H9 (cell line): ENCODE data around the gene UCHL1. TPM values are rescaled to one million over a fixed set of nuclear protein-coding genes. Genes with fewer than 3 reads are reported as not detected.
A peak's percentile ranks its signal among the peaks of the same experiment; 100 is the strongest.

Source experiments
- DNase-seq: peaks from one replicate; pipeline ENCODE4 v3.0.0-alpha.2; 2017
- H2AFZ ChIP-seq: one replicate; pipeline ENCODE4 v1.6.1; 2013; ENCODE audit warnings: mild to moderate bottlenecking, low read length, control low read depth, moderate library complexity
- H2AK5ac ChIP-seq: 2 replicates; pipeline ENCODE4 v1.6.1; 2013; ENCODE audit warnings: low read length, control low read depth, mixed read lengths; ENCODE audit not compliant: insufficient read length
- H2BK120ac ChIP-seq: one replicate; pipeline ENCODE4 v1.6.1; 2013; ENCODE audit warnings: low read depth, mild to moderate bottlenecking, low read length, control low read depth, inconsistent platforms; ENCODE audit not compliant: poor library complexity, severe bottlenecking
- H2BK12ac ChIP-seq: 2 replicates; pipeline ENCODE4 v1.6.1; 2013; ENCODE audit warnings: low read length, control low read depth, mixed read lengths, low read depth; ENCODE audit not compliant: insufficient read length
- H2BK15ac ChIP-seq: 2 replicates; pipeline ENCODE4 v1.6.1; 2013; ENCODE audit warnings: low read depth, low read length, control low read depth
- H2BK20ac ChIP-seq: one replicate; pipeline ENCODE4 v1.6.1; 2013; ENCODE audit warnings: low read depth, mild to moderate bottlenecking, low read length, control low read depth, inconsistent platforms; ENCODE audit not compliant: poor library complexity, severe bottlenecking
- H2BK5ac ChIP-seq: 2 replicates; pipeline ENCODE4 v1.6.1; 2013; ENCODE audit warnings: low read length, control low read depth, mixed read lengths; ENCODE audit not compliant: insufficient read length
- H3K14ac ChIP-seq: 2 replicates; pipeline ENCODE4 v1.6.1; 2013; ENCODE audit warnings: low read length, control low read depth; ENCODE audit not compliant: insufficient read depth
- H3K18ac ChIP-seq: 2 replicates; pipeline ENCODE4 v1.6.1; 2013; ENCODE audit warnings: low read depth, mild to moderate bottlenecking, mixed read lengths, low read length, control low read depth; ENCODE audit not compliant: insufficient read length
- H3K23ac ChIP-seq: 2 replicates; pipeline ENCODE4 v1.6.1; 2013; ENCODE audit warnings: low read length, control low read depth, mixed read lengths, low read depth; ENCODE audit not compliant: insufficient read length
- H3K23me2 ChIP-seq: 2 replicates; pipeline ENCODE4 v1.6.1; 2013; ENCODE audit warnings: low read depth, mild to moderate bottlenecking, mixed read lengths, low read length, control low read depth; ENCODE audit not compliant: insufficient read length, poor library complexity, severe bottlenecking
- H3K27ac ChIP-seq: 2 replicates; pipeline ENCODE4 v1.5.1; 2013; ENCODE audit warnings: low read length, control low read depth, mixed read lengths, low read depth; ENCODE audit not compliant: insufficient read length
- H3K27me3 ChIP-seq: 2 replicates; pipeline ENCODE4 v1.6.1; 2013; ENCODE audit warnings: low read length, control low read depth, inconsistent platforms; ENCODE audit not compliant: insufficient read depth
- H3K4ac ChIP-seq: 2 replicates; pipeline ENCODE4 v1.6.1; 2013; ENCODE audit warnings: low read depth, mild to moderate bottlenecking, control low read depth, inconsistent platforms, low read length, moderate library complexity
- H3K4me1 ChIP-seq: 2 replicates; pipeline ENCODE4 v1.6.1; 2013; ENCODE audit warnings: low read length, control low read depth, inconsistent platforms; ENCODE audit not compliant: insufficient read depth
- H3K4me2 ChIP-seq: 2 replicates; pipeline ENCODE4 v1.6.1; 2013; ENCODE audit warnings: low read length, control low read depth, mixed read lengths; ENCODE audit not compliant: insufficient read length, insufficient read depth
- H3K56ac ChIP-seq: 2 replicates; pipeline ENCODE4 v1.6.1; 2013; ENCODE audit warnings: low read depth, mild to moderate bottlenecking, mixed read lengths, low read length, control low read depth; ENCODE audit not compliant: insufficient read length
- H3K79me1 ChIP-seq: 2 replicates; pipeline ENCODE4 v1.6.1; 2013; ENCODE audit warnings: low read depth, mild to moderate bottlenecking, moderate library complexity, low read length, control low read depth, inconsistent platforms; ENCODE audit not compliant: insufficient read depth, poor library complexity, severe bottlenecking
- H3K79me2 ChIP-seq: 2 replicates; pipeline ENCODE4 v1.6.1; 2013; ENCODE audit warnings: low read length, control low read depth, inconsistent platforms; ENCODE audit not compliant: insufficient read depth
- H3K9ac ChIP-seq: 2 replicates; pipeline ENCODE4 v1.6.1; 2013; ENCODE audit warnings: low read length, control low read depth, mixed read lengths; ENCODE audit not compliant: insufficient read length; ENCODE audit errors: extremely low read depth
- H3K9me3 ChIP-seq: one replicate; pipeline ENCODE4 v1.6.1; 2013; ENCODE audit warnings: low read depth, low read length, inconsistent platforms; ENCODE audit not compliant: control insufficient read depth
- H3T11ph ChIP-seq: one replicate; pipeline ENCODE4 v1.6.1; 2013; ENCODE audit warnings: mild to moderate bottlenecking, low read length, control low read depth, inconsistent platforms
- H4K20me1 ChIP-seq: one replicate; pipeline ENCODE4 v1.6.1; 2013; ENCODE audit not compliant: control insufficient read depth, insufficient read length, insufficient read depth
- H4K5ac ChIP-seq: 2 replicates; pipeline ENCODE4 v1.6.1; 2013; ENCODE audit warnings: low read depth, mild to moderate bottlenecking, mixed read lengths, low read length, control low read depth; ENCODE audit not compliant: insufficient read length
- H4K8ac ChIP-seq: replicated peaks from 2 replicates; pipeline ENCODE4 v1.6.1; 2013; ENCODE audit warnings: low read length, control low read depth, mixed read lengths, low read depth; ENCODE audit not compliant: insufficient read length
- H4K91ac ChIP-seq: 2 replicates; pipeline ENCODE4 v1.6.1; 2013; ENCODE audit warnings: low read depth, mild to moderate bottlenecking, moderate library complexity, mixed read lengths, low read length, control low read depth; ENCODE audit not compliant: insufficient read length
- H3K27ac Mint-ChIP-seq, 3 experiments: 2 replicates in 2 of 3; 3 replicates in 1 of 3; pipeline ENCODE4 v1.8.0; 2020 to 2021; ENCODE audit warnings: mixed read lengths in 3 of 3, mild to moderate bottlenecking in 1 of 3, moderate library complexity in 1 of 3
- H3K27me3 Mint-ChIP-seq: 2 replicates; pipeline ENCODE4 v1.8.0; 2021; ENCODE audit warnings: low read depth, mild to moderate bottlenecking, moderate library complexity, mixed read lengths
- H3K36me3 Mint-ChIP-seq, 3 experiments: 2 replicates in 2 of 3; 3 replicates in 1 of 3; pipeline ENCODE4 v1.8.0; 2020 to 2021; ENCODE audit warnings: low read depth in 3 of 3, mixed read lengths in 3 of 3; ENCODE audit not compliant: insufficient read depth in 1 of 3
- H3K4me1 Mint-ChIP-seq, 2 experiments: 2 replicates each; pipeline ENCODE4 v1.8.0; 2020; ENCODE audit warnings: mixed read lengths in 2 of 2
- H3K4me3 Mint-ChIP-seq, 2 experiments: 2 replicates in 1 of 2; 3 replicates in 1 of 2; pipeline ENCODE4 v1.8.0; 2020 to 2021; ENCODE audit warnings: mild to moderate bottlenecking in 2 of 2, mixed read lengths in 2 of 2, moderate library complexity in 1 of 2
- H3K9me3 Mint-ChIP-seq, 2 experiments: 2 replicates in 1 of 2; 3 replicates in 1 of 2; pipeline ENCODE4 v1.8.0; 2020; ENCODE audit warnings: mild to moderate bottlenecking in 2 of 2, mixed read lengths in 2 of 2, moderate library complexity in 1 of 2
- CTCF ChIP-seq: fragments of 200-600 bp; sonication (generic); conservative IDR thresholded peaks from 3 replicates; pipeline ENCODE4 v1.8.0; 2021; ENCODE audit warnings: antibody characterized with exemption, mild to moderate bottlenecking
- WGBS: extraction: QIAGEN DNeasy Blood & Tissue Kit; methylation state at CpG from one replicate; pipeline ENCODE4 v1.1.7; 2013; ENCODE audit warnings: missing lambda C conversion rate, low lambda C conversion rate, mixed read lengths; ENCODE audit not compliant: insufficient read length; ENCODE audit errors: extremely low coverage; 5-methylcytosine and 5-hydroxymethylcytosine counted together
- total RNA-seq: library from RNA; stranded (reverse); gene quantifications from 2 replicates; pipeline ENCODE4 v1.2.1, GENCODE V29; 2021

UCHL1 gene
- total RNA-seq, 1 experiment from 2014 or later: 513 TPM

DNA sequence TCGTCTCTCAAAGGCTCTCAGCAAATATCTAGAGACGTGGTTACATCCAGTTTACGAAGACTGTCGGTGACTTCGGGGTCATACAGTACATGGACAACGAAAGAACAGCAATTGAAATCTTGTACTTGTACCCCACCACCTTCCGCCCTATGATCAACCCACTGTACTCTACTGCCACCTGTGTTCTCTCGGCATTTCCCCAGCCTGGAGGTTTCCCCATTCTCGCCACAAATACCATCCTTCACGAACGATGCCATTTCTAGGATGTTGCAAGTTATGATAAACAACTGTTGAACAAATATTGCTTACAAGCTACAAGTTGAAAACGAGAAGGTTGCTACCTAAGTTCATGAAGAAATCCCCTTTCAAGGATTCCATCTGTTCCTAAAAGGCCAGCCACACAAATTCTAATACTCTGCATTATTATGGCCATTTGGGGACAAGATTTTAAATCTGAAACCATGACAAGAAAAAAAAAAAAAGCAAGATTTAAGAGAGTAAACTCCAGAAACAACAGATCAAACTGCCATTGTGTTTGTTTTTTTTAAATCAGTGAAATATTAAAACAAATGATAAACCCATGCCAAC lies 44.0 kb upstream of the UCHL1 start:
- no peak overlapping the region for H3K23ac ChIP-seq
- H3K14ac ChIP-seq: no peak overlapping the region
- Mint-ChIP-seq H3K36me3 (no peaks in the 10 kb centered on the region; a peak in 1 of 7 replicates), H3K27ac (no peak overlapping the region), H3K9me3 (no peaks in the 10 kb centered on the region; a peak in 2 of 5 replicates), H3K4me1 (peaks cover 44 to 54% of the 10 kb centered on the region in 2 experiments), H3K4me3 (peak overlapping the region; percentile 81 to 93), H3K27me3 (peaks cover 14% of the 10 kb centered on the region)
- DNase-seq: no peak
- H3K27ac ChIP-seq: no peak overlapping the region
- H3K4me1 ChIP-seq: peaks cover 3% of the 10 kb centered on the region; the same call in 1 of the 2 replicates
- no peak overlapping the region for H2BK5ac ChIP-seq
- no peak overlapping the region for H2BK120ac ChIP-seq
- no peaks in the 10 kb centered on the region for H4K20me1 ChIP-seq
- no peak overlapping the region for H3T11ph ChIP-seq
- peak overlapping the region; percentile 79 for H3K4me2 ChIP-seq
- no peak overlapping the region for H4K91ac ChIP-seq
- no peak overlapping the region for H3K56ac ChIP-seq
- H4K5ac ChIP-seq: no peak overlapping the region
- H3K4ac ChIP-seq: no peak overlapping the region
- H3K79me1 ChIP-seq: peaks cover 3% of the 10 kb centered on the region
- no peak overlapping the region for H2AK5ac ChIP-seq
- no peak overlapping the region for H2AFZ ChIP-seq
- no peak overlapping the region for H2BK12ac ChIP-seq
- no peaks in the 10 kb centered on the region for H3K9me3 ChIP-seq
- H3K18ac ChIP-seq: no peak overlapping the region
- H3K27me3 ChIP-seq: peaks cover 2% of the 10 kb centered on the region; the same call in 1 of the 2 replicates
- H3K23me2 ChIP-seq: peaks cover 14% of the 10 kb centered on the region
- no peak overlapping the region for H2BK20ac ChIP-seq
- H3K9ac ChIP-seq: no peak overlapping the region
- whole genome bisulfite sequencing: no CpG with 5 or more reads among the region's 12 CpGs
- no peak overlapping the region for H4K8ac ChIP-seq
- H2BK15ac ChIP-seq: no peak overlapping the region
- peaks cover 3% of the 10 kb centered on the region; the same call in 1 of the 2 replicates for H3K79me2 ChIP-seq
- TF ChIP-seq CTCF: peak; percentile 62; the same call in 2 of the 3 replicates
